ENCODE results near the gene KLF13.
A peak's percentile ranks its signal among the peaks of the same experiment; 100 is the strongest.

Gene KLF13

DNA sequence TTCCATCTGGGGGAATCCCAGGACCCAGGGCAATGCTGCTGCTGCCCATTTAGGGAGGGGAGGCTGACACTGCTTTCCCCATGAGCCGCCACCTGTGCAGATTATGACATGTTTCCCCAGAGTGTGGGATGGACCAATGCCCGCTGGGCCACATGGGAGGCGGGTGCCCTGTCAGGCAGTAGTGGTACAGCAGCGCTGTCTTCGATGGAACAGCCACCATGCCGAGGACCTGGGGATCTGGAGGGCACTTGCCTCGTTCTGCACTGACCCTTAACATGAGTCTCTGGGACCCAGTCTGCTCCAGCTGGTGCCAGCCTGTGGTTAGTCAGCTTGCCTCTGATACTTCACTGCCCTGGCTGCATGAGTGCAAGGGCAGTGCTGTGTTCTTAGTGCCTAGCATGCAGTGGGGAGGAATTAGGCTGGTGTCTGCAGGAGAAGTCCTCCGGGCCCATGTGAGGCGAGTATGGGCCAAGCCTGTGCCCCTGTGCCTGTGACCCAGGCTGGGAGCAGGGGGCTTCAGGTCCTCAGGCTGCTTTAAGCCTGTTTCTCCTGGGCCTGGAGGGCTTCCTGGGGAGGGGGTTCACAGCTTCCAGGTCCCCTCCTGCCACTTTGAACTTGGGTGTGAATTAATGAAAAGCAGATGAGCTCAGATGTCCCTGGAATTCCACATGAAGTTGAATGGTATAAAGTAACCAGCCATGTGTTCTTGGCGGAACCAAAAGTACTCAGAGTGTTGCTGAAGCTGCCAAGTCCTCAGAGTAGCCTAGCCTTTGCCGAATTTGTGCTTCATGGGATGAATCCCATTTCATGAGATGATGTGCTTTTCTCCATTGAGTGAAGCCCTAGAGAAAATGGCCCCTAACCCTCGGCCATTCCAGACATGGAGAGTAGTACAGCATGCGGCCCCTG lies 22.9 kb downstream of the KLF13 start:
- peaks cover 12% of the 10 kb centered on the region for H3F3A ChIP-seq (ENCODE audit: control insufficient read depth, insufficient read depth)
- H3K9me2 ChIP-seq (replicated peaks; ENCODE audit: control insufficient read depth, low read length): no peaks in the 10 kb centered on the region
- H3K9me3 ChIP-seq (ENCODE audit: control insufficient read depth, insufficient read depth, low read length): no peaks in the 10 kb centered on the region
- no peak overlapping the region for H3K4me3 ChIP-seq (ENCODE audit: low read length)
- H3K27me3 ChIP-seq (ENCODE audit: control insufficient read depth, low read length): no peaks in the 10 kb centered on the region
- peaks cover 50% of the 10 kb centered on the region for H3K36me3 ChIP-seq (ENCODE audit: control insufficient read depth, low read length)
- H3K4me1 ChIP-seq (ENCODE audit: control insufficient read depth, low read length): peaks cover 100% of the 10 kb centered on the region
- TF ChIP-seq, protein P1, sequence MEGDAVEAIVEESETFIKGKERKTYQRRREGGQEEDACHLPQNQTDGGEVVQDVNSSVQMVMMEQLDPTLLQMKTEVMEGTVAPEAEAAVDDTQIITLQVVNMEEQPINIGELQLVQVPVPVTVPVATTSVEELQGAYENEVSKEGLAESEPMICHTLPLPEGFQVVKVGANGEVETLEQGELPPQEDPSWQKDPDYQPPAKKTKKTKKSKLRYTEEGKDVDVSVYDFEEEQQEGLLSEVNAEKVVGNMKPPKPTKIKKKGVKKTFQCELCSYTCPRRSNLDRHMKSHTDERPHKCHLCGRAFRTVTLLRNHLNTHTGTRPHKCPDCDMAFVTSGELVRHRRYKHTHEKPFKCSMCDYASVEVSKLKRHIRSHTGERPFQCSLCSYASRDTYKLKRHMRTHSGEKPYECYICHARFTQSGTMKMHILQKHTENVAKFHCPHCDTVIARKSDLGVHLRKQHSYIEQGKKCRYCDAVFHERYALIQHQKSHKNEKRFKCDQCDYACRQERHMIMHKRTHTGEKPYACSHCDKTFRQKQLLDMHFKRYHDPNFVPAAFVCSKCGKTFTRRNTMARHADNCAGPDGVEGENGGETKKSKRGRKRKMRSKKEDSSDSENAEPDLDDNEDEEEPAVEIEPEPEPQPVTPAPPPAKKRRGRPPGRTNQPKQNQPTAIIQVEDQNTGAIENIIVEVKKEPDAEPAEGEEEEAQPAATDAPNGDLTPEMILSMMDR (IDR thresholded peaks at IDR 0.05; ENCODE audit: low read depth, low read length, poor library complexity, severe bottlenecking): no peak
- TF ChIP-seq EZH2phosphoT487 (IDR thresholded peaks at IDR 0.05; ENCODE audit: borderline replicate concordance, low read length): no peak
- peak overlapping the region; percentile 10 for H3K4me2 ChIP-seq (ENCODE audit: low read length)
- peaks cover 9% of the 10 kb centered on the region; the same call in 1 of the 2 replicates for H4K20me1 ChIP-seq (ENCODE audit: control insufficient read depth, insufficient read depth, low read depth, low read length)
- H3K27ac ChIP-seq (ENCODE audit: low read depth, low read length): no peak overlapping the region
- H3K79me2 ChIP-seq (ENCODE audit: control insufficient read depth, low read length): peaks cover 100% of the 10 kb centered on the region

DNA sequence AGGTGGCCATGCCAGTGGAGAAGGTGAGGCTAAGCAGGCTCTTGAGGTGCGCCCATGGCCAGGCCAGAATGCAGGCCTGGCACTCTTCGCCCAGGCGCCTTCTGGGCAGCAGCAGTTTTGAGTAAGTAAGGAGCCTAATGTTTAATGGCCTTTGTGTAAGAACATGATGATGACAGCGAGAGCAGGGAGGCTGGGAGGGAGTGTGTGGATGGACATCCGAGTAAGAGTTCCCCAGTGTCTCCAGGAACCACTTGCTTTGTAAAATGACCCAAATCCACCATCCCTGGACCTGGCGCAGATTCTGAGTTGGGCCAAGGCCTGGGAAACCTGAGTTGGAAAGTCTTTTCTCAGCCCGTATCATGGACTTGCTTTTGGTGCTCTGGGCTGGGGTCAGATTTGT lies 24.1 kb downstream of the KLF13 start:
- no peaks in the 10 kb centered on the region for H3K9me3 ChIP-seq (ENCODE audit: control insufficient read depth, insufficient read depth, low read length)
- H3K9me2 ChIP-seq (replicated peaks; ENCODE audit: control insufficient read depth, low read length): no peaks in the 10 kb centered on the region
- peaks cover 100% of the 10 kb centered on the region for H3K4me1 ChIP-seq (ENCODE audit: control insufficient read depth, low read length)
- H3F3A ChIP-seq (ENCODE audit: control insufficient read depth, insufficient read depth): peaks cover 16% of the 10 kb centered on the region
- peak overlapping the region; percentile 58; the same call in 1 of the 2 replicates for H3K4me3 ChIP-seq (ENCODE audit: low read length)
- 0 out of 2 replicates have a peak, but pooled peaks cover 5% of the 10 kb centered on the region for H4K20me1 ChIP-seq (ENCODE audit: control insufficient read depth, insufficient read depth, low read depth, low read length)
- peak overlapping the region; percentile 91 for H3K27ac ChIP-seq (ENCODE audit: low read depth, low read length)
- no peak for TF ChIP-seq EZH2phosphoT487 (IDR thresholded peaks at IDR 0.05; ENCODE audit: borderline replicate concordance, low read length)
- TF ChIP-seq, protein P1 (IDR thresholded peaks at IDR 0.05; ENCODE audit: low read depth, low read length, poor library complexity, severe bottlenecking): no peak
- H3K79me2 ChIP-seq (ENCODE audit: control insufficient read depth, low read length): peaks cover 100% of the 10 kb centered on the region
- peak overlapping the region; percentile 81 for H3K4me2 ChIP-seq (ENCODE audit: low read length)
- no peaks in the 10 kb centered on the region for H3K27me3 ChIP-seq (ENCODE audit: control insufficient read depth, low read length)
- peaks cover 58% of the 10 kb centered on the region for H3K36me3 ChIP-seq (ENCODE audit: control insufficient read depth, low read length)

DNA sequence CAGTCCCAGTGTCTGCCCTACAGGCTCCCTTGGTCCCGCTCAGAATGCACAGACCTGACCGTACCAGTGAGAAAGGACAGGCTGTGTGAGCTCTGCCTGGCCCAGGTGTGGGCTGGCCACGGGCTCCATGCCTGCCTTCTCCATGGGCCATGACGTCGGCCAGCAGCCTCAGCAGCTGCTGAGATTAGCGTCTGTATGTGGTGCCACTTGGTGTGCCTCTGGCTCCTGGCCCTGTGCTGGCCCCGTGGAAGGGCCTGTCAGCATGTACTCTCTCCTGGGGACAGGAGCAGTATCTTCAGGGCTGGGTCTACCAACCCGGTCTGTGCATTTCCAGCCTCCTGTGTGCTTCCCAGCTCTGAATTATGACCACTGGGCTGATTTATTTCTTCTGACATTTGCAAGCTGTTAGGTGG lies 25.7 kb downstream of the KLF13 start:
- no peaks in the 10 kb centered on the region for H3K9me3 ChIP-seq (ENCODE audit: control insufficient read depth, insufficient read depth, low read length)
- peak overlapping the region; percentile 91 for H3K27ac ChIP-seq (ENCODE audit: low read depth, low read length)
- TF ChIP-seq, protein P1 (IDR thresholded peaks at IDR 0.05; ENCODE audit: low read depth, low read length, poor library complexity, severe bottlenecking): no peak
- no peak for TF ChIP-seq EZH2phosphoT487 (IDR thresholded peaks at IDR 0.05; ENCODE audit: borderline replicate concordance, low read length)
- peaks cover 19% of the 10 kb centered on the region for H3F3A ChIP-seq (ENCODE audit: control insufficient read depth, insufficient read depth)
- H3K4me3 ChIP-seq (ENCODE audit: low read length): peak overlapping the region; percentile 58
- H3K27me3 ChIP-seq (ENCODE audit: control insufficient read depth, low read length): no peaks in the 10 kb centered on the region
- H3K9me2 ChIP-seq (replicated peaks; ENCODE audit: control insufficient read depth, low read length): no peaks in the 10 kb centered on the region
- H3K36me3 ChIP-seq (ENCODE audit: control insufficient read depth, low read length): peaks cover 47% of the 10 kb centered on the region
- H3K79me2 ChIP-seq (ENCODE audit: control insufficient read depth, low read length): peaks cover 100% of the 10 kb centered on the region
- peak overlapping the region; percentile 81 for H3K4me2 ChIP-seq (ENCODE audit: low read length)
- 0 out of 2 replicates have a peak, but pooled peaks cover 5% of the 10 kb centered on the region for H4K20me1 ChIP-seq (ENCODE audit: control insufficient read depth, insufficient read depth, low read depth, low read length)
- H3K4me1 ChIP-seq (ENCODE audit: control insufficient read depth, low read length): peaks cover 100% of the 10 kb centered on the region
